Parathyroid adenoma (tissue), 2 donors: ENCODE data around the gene DLGAP4.

Experiments used
- H2AFZ ChIP-seq: fragments of 300-600 bp; sonication (generic); one replicate; pipeline ENCODE4 v1.7.0; 2017; ENCODE audit warnings: antibody characterized with exemption, mild to moderate bottlenecking
- H3K27ac ChIP-seq: fragments of 300-600 bp; sonication (generic); one replicate; pipeline ENCODE4 v1.7.0; 2017
- H3K27me3 ChIP-seq: fragments of 300-600 bp; sonication (generic); one replicate; pipeline ENCODE4 v1.7.0; 2017; ENCODE audit warnings: low read length; ENCODE audit not compliant: control insufficient read depth, insufficient read depth
- H3K36me3 ChIP-seq: fragments of 300-600 bp; sonication (generic); one replicate; pipeline ENCODE4 v1.7.0; 2017; ENCODE audit warnings: low read length; ENCODE audit not compliant: control insufficient read depth, insufficient read depth
- H3K4me1 ChIP-seq: fragments of 300-600 bp; sonication (generic); one replicate; pipeline ENCODE4 v1.7.0; 2017; ENCODE audit warnings: control low read depth
- H3K4me2 ChIP-seq: fragments of 300-600 bp; sonication (generic); one replicate; pipeline ENCODE4 v1.7.0; 2017; ENCODE audit warnings: low read length
- H3K4me3 ChIP-seq: fragments of 300-600 bp; sonication (generic); one replicate; pipeline ENCODE4 v1.7.0; 2017; ENCODE audit warnings: low read depth, low read length
- H3K79me2 ChIP-seq: fragments of 300-600 bp; sonication (generic); one replicate; pipeline ENCODE4 v1.7.0; 2017; ENCODE audit warnings: control low read depth
- H3K9ac ChIP-seq: fragments of 300-600 bp; sonication (generic); one replicate; pipeline ENCODE4 v1.7.0; 2017; ENCODE audit warnings: mild to moderate bottlenecking
- H3K9me3 ChIP-seq: fragments of 300-600 bp; sonication (generic); one replicate; pipeline ENCODE4 v1.7.0; 2017; ENCODE audit warnings: low read length; ENCODE audit not compliant: control insufficient read depth
- CTCF ChIP-seq: fragments of 300-600 bp; sonication (generic); IDR thresholded peaks from one replicate; pipeline ENCODE4 v1.7.0; 2017; ENCODE audit warnings: antibody characterized with exemption, mild to moderate bottlenecking
- donor health status: primary hyperparathyroidism.

DLGAP4 gene

GRCh38 chr20:36337886-36338285 is 31.7 kb downstream of the DLGAP4 start:
- Histone ChIP-seq H3K9me3 (no peaks in the 10 kb centered on the region), H3K27me3 (peaks cover 5% of the 10 kb centered on the region), H3K79me2 (no peaks in the 10 kb centered on the region)

GRCh38 chr20:36339646-36340592 is 33.8 kb downstream of the DLGAP4 start:
- Histone ChIP-seq H3K9ac (no peak overlapping the region), H3K79me2 (no peaks in the 10 kb centered on the region), H3K9me3 (no peaks in the 10 kb centered on the region), H3K27me3 (peaks cover 5% of the 10 kb centered on the region), H3K27ac (no peak overlapping the region), H3K36me3 (no peaks in the 10 kb centered on the region), H3K4me2 (no peak overlapping the region), H3K4me3 (no peak overlapping the region), H3K4me1 (no peaks in the 10 kb centered on the region), H2AFZ (no peak overlapping the region)
- no peak for TF ChIP-seq CTCF

More at GRCh38 chr20:36337886-36338285, 31.7 kb downstream of the DLGAP4 start:
- no peaks in the 10 kb centered on the region for H3K4me1 ChIP-seq
- no peak overlapping the region for H3K4me2 ChIP-seq
- no peak overlapping the region for H3K4me3 ChIP-seq
- TF ChIP-seq CTCF, result no peak
- H3K9ac ChIP-seq, result no peak overlapping the region
- H3K36me3 ChIP-seq, result no peaks in the 10 kb centered on the region
- H2AFZ ChIP-seq, result no peak overlapping the region
- no peak overlapping the region for H3K27ac ChIP-seq

GRCh38 chr20:36340593-36340990 is 34.5 kb downstream of the DLGAP4 start:
- no peak overlapping the region for H3K27ac ChIP-seq
- no peak overlapping the region for H3K4me3 ChIP-seq

GRCh38 chr20:36341331-36342020 is 35.3 kb downstream of the DLGAP4 start:
- TF ChIP-seq CTCF, result no peak
- Histone ChIP-seq H3K4me2 (no peak overlapping the region), H3K36me3 (no peaks in the 10 kb centered on the region), H3K27ac (no peak overlapping the region), H3K9ac (no peak overlapping the region), H3K9me3 (no peaks in the 10 kb centered on the region), H3K79me2 (no peaks in the 10 kb centered on the region), H3K4me3 (no peak overlapping the region), H3K4me1 (no peaks in the 10 kb centered on the region), H3K27me3 (peaks cover 5% of the 10 kb centered on the region), H2AFZ (no peak overlapping the region)

More at GRCh38 chr20:36340593-36340990, 34.5 kb downstream of the DLGAP4 start:
- no peak overlapping the region for H3K9ac ChIP-seq
- TF ChIP-seq CTCF, result no peak
- H3K9me3 ChIP-seq, result no peaks in the 10 kb centered on the region
- no peaks in the 10 kb centered on the region for H3K4me1 ChIP-seq
- no peaks in the 10 kb centered on the region for H3K36me3 ChIP-seq
- peaks cover 5% of the 10 kb centered on the region for H3K27me3 ChIP-seq
- no peak overlapping the region for H3K4me2 ChIP-seq
- H2AFZ ChIP-seq, result no peak overlapping the region
- no peaks in the 10 kb centered on the region for H3K79me2 ChIP-seq
